ENCODE data around the gene PLA2G4A.

PLA2G4A gene

GRCh38 chr1:187032316-187032981 lies 203.7 kb downstream of the PLA2G4A start:
- no peak for DNase-seq (ENCODE audit: low spot score)

- no peak for DNase-seq (ENCODE audit: low spot score)
Observed at GRCh38 chr1:187032982-187033692, 204.4 kb downstream of the PLA2G4A start.

GRCh38 chr1:187033693-187034390 lies 205.1 kb downstream of the PLA2G4A start:
- DNase-seq (ENCODE audit: low spot score): no peak

- DNase-seq (ENCODE audit: low spot score): no peak
Observed at GRCh38 chr1:187034501-187034900, 205.8 kb downstream of the PLA2G4A start.

GRCh38 chr1:187037973-187038553 lies 209.3 kb downstream of the PLA2G4A start:
- DNase-seq (ENCODE audit: low spot score): no peak

Data from hematopoietic multipotent progenitor cell treated with erythropoietin and hydrocortisone succinate and interleukin-3 and kit ligand, for 15 days (in vitro differentiated cells).